ENCODE measurements around the gene GLG1.
"Not testable (repeated sequence)": the region's sequence is repeated elsewhere in the genome, so short reads cannot be mapped to it uniquely, and the experiment has no call there.

GLG1 gene

DNA sequence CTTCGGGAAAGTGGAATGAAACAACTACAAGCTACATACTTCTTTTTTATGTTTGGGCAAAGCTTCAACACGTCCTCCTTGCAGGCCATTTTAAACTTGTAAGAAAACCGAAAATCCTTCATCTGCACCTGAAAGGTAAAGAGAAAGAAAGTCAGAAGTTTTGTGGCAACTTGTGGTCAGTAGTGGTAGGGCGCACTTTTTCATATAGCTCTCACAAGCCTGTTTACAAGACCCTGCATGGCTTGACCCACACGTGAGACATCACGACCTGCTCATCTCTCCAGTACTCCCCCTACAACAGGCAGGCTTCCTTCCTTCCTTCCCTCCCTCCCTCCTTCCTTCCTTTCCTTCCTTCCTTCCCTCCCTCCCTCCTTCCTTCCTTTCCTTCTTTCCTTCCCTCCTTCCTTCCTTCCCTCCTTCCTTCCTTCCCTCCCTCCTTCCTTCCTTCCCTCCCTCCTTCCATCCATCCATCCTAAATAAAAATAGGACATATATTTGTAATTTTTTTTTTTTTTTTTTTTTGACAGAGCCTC lies 136.9 kb downstream of the GLG1 start:
- no peak for DNase-seq

DNA sequence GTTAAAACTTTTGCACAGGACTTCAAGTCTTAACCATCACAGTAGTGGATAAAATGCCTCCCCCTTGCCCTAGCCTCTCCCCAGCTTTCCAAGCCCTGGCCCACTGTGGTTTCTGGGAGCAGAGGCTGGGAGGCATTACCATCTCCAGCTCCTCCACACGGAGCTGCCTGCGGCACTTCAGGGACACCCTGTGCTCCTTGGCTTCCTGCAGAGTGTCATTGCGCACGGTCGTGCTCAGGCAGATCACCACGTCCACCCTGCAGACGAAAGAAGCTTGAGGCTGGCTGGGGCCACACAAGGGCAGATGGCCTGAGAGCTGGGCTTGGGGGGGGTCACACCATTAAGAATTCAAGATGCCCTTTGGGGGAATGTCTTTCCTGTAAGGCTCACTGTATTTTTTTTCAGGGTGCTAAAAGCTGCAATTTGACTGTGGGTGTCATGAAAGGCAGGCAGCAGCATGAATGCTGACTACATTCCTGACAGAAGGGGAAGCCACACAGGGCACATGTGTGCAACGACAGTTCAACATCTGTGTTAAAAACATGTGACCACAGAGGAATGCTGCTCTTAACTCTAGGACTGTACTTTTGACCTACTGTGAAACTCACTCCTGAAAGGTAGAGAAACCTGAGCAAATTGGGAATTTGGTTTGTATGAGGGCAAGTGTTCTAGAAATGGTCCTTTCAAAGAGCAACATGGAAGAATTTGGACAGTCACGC lies 137.9 kb downstream of the GLG1 start:
- DNase-seq, result no peak

DNA sequence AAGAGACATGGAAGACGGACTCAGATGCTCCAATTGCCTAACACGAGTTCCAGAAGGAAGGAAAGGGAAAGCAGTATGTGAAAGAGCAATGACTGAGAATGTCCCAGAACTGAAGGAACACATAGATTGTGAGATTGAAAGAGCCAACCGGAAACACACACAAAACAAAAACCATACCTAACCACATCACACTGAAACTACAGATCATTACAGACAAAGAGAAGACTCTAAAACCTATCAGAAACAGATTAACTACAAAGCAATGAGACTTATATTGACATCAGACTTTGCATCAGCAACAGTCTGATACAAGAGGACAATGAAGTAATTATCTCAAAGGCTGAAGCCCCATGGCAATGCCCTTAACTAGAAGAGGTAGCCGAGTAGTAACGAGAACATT lies 140.0 kb downstream of the GLG1 start:
- DNase-seq, result no peak

DNA sequence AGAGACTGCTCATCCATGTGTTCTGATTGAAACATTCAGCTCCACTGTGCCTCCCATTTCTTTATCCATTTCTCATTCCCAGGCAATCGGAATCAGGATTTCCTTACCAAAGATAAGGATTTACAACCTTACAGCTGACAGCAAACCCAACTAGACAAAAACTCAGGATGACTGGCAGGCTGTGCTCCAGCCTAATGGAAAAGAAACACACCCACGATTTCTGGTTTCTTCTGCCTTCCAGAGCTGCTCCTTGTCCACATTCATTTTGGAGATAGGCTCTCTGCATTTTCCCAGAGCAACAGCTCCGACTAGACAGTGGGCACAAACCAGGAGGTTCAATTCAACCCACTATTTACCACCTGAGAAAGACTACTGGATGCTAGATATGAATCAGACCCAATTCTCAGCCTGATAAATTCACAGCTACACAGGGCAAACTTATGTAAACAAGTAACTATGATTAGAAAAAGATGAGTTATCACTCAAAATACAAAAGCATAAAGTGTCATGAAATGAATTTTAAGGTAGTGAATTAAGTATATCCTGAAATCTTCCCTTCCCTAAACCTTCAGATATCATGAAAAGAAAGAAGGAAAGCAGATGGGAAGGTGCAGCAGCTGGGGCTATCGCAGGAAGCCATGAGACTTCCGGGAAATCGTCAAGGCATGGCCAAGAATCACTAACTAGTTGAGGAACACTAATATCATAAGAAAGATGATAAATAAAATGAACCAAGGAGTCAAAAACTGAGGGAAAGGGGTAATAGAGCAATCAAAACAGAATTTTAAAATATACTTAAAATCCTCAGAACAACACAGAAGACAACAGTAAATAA lies 140.8 kb downstream of the GLG1 start:
- no peak for DNase-seq

DNA sequence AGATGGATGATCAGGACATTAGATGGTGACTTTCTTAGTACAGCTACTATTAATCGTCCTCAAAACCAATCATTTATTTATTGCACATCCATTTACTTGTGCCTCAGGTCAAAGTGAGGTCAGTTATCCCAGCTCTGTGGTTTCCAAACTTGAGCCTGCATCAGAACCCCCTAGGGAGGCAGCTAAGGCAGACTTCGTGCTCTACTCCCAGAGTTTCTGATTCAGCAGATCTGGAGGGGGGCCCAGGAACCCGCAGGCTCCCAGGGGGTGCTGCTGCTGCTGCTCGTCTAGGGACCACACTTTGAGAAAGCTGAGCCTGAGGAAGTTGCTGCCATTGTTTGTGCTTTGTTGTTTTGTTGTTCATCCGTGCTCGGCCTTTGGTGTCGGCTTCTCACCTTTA lies 141.6 kb downstream of the GLG1 start:
- no peak for DNase-seq

DNA sequence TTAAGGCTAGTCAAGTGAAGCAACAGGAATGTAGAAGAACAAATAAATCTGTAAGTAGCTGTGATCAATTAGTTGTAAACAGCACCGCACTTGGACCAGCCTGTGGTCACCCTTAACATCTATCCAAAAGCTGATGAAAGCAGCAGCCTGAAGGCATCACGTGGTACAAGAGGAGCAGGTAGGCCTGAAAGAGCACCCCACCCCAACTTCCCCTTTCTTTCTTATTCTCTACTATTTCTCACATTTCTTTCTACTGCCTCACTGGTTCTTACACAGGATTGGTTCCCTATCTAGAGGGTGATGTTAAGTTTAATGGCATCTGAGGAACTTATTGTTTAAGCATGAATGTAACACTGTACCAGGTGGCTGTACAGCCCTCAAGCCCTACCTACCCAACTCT lies 143.0 kb downstream of the GLG1 start:
- no peak for DNase-seq

DNA sequence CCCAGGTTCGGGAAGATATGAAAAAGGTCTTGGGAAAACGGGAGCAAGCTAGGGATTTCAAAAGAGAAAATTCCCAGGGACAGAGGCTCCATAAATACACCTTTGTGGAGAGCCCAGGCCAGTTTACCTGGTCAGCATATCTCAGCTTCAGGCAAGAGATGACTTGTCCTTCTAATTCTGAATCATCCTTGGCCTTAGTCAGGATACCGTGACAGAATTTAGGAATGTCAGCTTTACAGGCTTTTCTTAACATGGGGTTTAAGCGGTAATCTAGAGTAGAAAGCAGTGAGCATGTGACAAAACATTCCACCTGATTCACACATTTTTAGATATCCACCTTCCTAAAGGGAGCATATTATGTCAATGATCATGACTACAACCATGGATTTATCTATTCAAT lies 144.6 kb downstream of the GLG1 start:
- no peak for DNase-seq

DNA sequence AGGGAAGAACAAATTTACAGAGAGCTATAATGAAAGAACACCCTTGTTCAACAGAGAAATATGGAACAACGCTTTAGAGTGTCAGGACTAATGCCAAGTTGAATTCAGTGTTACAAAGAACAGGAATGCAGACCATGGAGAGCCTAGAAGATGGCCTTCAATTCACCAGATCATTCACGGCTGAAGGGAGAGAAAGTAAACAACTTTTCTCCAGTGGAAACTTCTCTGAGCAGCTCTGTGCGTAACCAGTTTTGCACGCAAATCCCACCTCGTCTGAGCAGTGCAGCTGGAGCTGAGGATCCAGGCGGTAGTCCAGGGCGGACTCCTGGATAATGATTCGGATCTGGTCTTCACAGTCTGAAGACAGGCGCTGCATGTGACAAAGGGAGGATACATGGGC lies 145.1 kb downstream of the GLG1 start:
- DNase-seq, result no peak

DNA sequence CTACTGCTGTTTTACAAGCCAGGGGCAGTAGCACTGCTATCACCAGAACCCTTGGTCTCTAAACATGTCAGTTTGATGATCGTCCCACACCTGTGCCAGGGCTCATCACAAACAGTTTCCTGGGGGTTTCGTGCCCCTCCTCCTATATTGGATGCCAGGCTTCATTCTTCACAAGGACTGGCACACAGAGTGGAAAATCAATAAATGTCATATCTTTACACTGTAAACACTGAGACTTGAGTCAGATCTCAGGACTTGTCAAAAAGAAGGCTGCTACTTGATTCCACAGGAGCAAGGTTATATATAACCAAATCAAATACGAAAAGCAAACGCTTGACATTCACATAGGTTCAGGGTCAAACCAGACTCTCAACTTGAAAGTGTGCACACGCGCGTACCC lies 146.4 kb downstream of the GLG1 start:
- DNase-seq, result no peak

DNA sequence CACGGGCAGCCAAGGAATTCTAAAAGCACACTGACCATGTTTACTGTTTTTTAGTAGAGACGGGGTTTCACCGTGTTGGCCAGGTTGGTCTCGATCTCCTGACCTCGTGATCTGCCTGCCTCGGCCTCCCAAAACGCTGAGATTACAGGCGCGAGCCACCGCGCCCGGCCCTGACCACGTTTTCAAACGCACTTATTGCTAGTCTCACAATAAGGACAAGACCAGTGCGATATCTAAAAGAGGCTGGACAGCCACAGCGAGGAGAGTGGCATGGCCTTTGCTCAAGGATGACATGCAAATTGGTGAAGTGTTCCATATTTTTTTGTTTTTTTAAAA lies 150.7 kb downstream of the GLG1 start:
- no peak for DNase-seq

DNA sequence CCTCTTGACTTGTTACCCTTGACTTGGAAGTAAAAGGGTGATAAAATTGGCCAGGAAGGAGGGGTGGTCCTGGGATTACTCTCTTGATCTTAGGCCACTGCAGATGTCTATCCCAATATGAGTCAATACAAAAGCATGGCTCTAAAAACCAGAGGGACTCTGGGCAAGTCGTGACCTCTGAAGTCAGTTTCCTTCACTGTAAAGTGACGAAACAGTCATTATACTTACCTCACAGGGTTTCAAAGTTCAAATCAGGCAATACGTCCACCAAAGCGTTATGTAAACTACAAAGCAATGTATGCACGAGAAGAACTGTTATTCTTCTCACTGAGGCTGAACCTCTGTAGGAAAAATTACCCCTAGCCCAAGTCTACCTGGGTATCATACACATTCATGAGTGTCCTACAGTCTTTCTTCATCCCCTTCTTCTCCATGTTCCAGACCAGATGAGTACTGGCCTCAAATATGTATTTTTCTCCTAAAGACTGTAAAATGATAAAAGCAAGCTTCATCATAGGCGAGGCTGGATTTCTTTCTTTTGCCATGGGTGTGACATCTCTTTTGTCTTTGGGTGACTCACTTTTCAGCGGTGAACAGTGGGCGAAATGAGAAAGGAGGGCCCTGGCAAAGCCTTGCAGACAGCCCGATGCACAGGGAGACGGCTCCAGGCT lies 151.2 kb downstream of the GLG1 start:
- DNase-seq, result no peak

DNA sequence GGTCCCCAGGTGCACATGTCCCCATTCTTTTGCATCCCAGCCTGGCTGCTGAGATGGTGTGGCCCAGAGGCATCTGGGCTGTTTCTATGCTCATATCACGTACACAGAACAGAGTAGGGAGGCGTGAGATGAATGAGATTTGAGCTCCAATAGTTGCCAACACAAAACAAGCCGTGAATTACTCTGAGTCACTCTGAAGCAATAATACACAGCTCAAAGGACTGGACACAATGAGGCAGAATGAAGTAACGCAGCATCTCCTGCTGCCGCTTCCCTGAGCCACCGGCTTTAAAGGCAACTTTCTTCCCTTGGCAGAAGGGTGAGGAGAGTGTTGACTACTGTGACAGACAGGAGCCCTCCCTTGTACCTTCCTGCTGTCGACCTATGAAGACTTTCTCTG lies 151.7 kb downstream of the GLG1 start:
- no peak for DNase-seq

DNA sequence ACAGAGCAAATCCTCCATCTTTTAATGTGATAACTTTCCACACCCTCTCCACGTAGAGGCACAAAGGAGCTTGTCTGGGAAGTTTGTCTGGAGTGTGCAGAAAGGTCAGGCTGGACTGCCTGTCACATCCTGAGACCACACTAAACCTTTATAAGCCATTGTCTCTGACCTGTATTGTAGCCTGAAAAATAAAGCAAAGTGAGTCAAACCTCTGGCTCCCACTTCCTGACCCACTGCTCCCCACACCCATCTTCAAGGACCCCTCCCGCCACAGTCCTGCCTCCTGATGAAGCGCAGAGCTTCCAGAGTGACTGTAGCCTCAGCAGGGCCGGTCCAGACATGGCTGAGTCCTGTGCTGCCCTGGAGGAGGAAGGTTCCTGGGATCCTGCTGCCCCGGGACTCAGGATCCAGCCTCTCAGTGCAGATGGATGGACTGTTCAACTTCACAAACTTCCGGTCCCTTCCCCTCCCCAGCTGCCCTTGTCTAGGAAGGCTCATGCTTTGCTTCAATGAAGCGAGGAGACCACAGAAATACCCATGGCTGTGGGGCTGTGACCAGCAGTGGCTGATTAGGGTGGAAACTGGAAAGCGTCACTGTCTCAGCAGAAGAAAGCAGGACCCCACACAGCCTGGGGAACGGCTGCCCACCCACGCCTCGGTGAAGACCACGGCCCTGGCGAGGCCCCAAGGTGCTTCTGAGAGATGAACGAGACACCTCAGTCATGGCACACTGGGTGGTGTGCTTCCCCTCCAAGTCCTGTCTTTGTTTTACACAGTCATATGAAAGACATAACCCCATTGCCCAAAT lies 154.8 kb downstream of the GLG1 start:
- no peak for DNase-seq

DNA sequence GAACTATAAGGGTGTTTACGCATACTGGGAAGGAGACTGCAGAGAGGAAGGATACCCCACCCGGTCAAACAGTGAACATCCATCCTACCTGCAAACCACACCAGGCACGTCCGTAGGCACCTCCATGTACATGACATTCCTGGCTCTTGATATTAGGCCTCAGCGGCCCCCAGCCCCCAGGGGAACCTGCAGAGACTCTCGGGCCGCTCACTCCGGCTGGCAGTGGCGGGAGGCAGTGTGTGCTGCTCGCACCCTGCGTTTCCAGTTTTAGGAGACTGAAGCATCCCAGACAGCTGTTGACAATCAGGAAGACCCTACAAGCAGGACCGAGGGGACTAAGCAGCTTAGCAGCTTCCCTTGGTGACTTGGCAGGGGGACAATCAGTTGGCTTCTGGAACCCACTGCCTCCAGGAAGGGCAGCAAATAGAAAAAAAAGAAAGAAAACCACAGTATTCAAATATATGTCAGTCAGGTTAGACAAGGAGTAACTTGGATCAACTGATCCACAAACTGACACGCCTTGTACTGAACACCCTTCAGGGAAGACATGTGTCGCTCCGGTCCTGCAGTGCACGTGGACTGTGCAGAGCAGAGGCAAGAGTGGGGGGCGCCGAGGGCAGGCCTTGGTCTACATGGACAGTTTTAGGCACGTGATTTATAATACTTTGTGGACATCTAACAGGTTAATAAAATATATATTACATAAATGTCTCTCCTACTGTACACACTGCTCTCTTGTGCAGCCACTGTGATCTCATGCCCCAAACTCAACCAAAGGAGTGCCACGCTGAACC lies 155.8 kb downstream of the GLG1 start:
- DNase-seq, result no peak

DNA sequence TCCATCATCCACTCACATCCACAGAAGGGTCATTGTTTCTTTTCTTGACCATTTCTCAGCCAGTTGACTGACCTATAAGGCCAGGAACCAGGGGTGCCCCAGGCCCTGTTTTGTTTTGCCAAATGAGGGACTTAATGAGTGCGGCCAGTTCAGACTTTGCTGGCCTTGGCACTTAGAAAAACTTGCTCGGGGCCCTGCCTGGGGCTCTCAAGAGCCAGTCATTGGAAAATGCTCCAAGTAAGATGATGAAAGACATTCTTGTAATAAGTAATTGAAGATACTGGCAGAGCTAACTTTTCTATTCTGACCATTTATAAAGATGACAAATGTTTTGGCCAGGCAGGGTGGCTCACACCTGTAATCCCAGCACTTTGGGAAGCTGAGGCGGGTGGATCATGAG lies 156.7 kb downstream of the GLG1 start:
- no peak for DNase-seq

DNA sequence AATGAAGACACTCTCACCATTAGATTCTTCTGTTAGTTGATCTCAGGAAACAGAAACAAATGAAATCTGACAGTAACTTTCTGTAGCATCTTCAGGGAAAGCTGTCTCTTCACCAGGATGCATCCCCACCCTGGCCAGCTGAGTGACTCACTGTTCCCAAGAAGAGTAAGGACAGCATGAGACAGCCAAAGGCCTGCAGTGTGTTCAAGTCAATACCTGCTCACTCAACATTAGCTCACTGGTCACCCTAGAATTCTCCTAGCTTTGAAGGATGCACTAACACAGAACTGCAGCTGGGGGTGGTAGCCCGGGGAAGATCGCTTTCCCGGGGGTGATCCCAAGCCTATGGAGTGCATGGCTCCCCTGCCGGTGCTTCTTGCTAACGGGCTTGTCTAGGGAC lies 157.4 kb downstream of the GLG1 start:
- DNase-seq, result no peak

DNA sequence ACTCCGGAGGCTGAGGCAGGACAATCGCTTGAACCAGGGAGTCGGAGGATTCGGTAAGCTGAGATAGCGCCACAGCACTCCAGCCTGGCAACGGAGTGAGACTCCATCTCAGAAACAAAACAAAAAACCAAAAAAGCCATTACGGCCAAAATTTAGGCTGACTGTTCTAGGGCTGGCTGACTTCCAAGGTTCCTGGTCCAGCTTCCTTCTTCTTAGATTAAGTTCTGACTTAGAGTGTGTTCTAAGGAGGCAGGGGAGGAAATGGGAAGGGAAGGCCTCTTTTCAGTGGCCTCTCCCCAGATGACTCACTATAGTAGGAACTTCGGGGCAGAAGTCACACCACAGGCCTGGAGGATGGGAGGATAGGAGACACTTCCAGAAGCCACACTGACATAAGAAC lies 157.9 kb downstream of the GLG1 start:
- DNase-seq, result no peak

DNA sequence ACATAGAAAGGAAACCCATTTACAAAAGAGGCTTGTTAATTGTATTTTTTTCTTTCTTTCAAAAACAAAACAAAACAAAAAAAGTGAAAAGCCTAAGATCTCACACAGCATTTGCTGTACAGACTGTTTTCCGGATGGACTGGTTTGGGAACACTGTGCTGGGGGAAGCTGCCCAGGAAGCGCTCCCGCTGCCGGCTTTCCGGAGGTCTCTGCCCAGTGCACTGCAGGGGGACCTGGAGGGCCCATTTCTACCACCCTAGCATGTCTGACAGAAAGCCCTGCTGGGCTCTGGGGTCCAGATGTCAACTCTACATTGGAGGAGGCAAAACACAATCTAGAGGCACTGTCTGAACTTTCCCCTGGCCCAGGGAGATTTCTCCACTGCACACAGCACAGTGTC lies 159.3 kb downstream of the GLG1 start:
- DNase-seq, result no peak

DNA sequence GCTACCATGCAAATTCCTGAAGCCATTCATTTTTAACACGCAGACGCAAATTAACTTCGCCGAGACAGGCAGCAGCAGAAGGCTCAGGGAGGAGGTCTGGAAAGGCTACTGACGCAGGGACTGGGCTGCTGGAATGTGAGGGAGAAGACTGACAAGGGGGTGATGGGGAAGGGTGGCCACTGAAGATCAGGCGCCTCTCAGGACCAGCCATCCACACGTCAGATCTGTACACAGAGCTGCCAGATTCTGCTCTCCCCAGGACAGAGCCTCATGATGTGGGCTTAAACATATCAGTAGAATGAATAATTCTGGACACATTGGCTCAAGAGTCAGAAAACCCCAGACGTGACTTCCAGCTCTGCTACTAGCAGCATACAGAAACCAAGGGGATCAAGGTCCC lies 160.0 kb downstream of the GLG1 start:
- DNase-seq, result no peak

DNA sequence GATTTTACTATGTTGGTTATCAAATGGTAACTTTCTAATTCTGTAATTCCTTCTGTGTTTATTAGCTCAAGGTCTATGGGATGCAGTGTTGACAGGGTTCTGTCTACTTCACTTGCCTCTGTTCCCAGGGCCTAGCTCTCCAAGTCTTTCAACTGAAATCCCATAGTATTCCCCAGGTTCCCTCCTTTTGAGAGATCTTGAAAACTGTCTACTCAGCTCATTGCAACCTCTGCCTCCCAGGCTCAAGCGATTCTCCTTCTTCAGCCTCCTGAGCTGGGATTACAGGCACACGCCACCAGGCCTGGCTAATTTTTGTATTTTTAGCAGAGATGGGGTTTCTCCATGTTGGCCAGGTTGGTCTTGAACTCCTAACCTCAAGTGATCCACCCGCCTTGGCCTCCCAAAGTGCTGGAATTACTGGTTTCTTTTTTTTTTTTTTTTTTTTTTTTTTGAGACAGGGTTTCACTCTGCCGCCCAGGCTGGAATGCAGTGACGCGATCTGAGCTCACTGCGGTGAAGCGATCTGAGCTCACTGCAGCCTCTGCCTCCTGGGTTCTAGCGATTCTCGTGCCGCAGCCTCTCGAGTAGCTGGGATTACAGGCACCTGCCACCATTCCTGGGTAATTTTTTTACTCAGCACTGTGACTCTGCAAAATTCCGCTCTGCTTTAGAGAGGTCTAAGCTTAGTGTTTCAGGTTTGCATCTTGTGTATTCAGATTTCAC lies 163.1 kb downstream of the GLG1 start:
- DNase-seq, result not testable (repeated sequence)

DNA sequence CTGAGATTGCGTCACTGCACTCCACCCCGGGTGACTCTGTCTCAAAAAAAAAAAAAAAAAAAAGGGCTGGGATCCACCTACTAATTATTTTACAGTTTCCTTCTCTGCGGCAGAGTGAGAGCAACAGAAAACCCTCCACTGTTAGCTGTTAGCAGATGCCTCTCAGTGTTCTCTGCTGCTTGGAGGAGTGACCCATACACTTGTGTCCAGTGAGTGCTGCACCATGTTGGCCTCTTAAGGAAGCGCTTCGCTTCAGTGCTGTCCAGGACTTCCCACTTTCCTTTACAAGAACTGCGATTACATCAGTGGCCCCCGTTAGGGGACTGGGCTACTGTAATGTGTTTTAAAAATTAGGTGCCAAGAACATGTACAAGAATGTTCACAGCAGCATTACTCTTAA lies 167.2 kb downstream of the GLG1 start:
- DNase-seq, result no peak
